HepG2 (cell line): ENCODE results near the gene MDH2. TPM values are rescaled to one million over a fixed set of nuclear protein-coding genes. Genes with fewer than 3 reads are reported as not detected.
"Not testable (repeated sequence)": the region's sequence is repeated elsewhere in the genome, so short reads cannot be mapped to it uniquely, and the experiment has no call there.

Experiments
- ADNP ChIP-seq: sonication (generic); formaldehyde crosslinking; IDR thresholded peaks from 2 replicates; pipeline ENCODE4 v1.4.0; 2020; ENCODE audit warnings: missing genetic modification reagents
- AHR ChIP-seq: IDR thresholded peaks from 2 replicates; pipeline ENCODE4 v1.6.1; 2018; ENCODE audit warnings: missing genetic modification reagents, missing compliant biosample characterization
- BHLHE40 ChIP-seq: IDR thresholded peaks from 2 replicates; pipeline ENCODE4 v1.6.1; 2011; ENCODE audit warnings: low read length, improper control_type of control experiment
- CREB1 ChIP-seq, 2 experiments: fragments of 450-650 bp in 1 of 2; IDR thresholded peaks; 2 replicates each; pipeline ENCODE4 v1.6.1; 2016 to 2017; ENCODE audit warnings: control low read depth in 1 of 2, mild to moderate bottlenecking in 1 of 2, missing compliant biosample characterization in 1 of 2, missing genetic modification characterization in 1 of 2
- ELF3 ChIP-seq: IDR thresholded peaks from 2 replicates; pipeline ENCODE4 v1.6.1; 2016; ENCODE audit warnings: missing genetic modification reagents, missing compliant biosample characterization
- GATAD2A ChIP-seq: IDR thresholded peaks from 2 replicates; pipeline ENCODE4 v1.6.1; 2016
- GFI1 ChIP-seq: sonication (generic); formaldehyde crosslinking; IDR thresholded peaks from 2 replicates; pipeline ENCODE4 v1.5.0; 2020; ENCODE audit warnings: missing genetic modification reagents, mild to moderate bottlenecking, borderline replicate concordance
- HOXA3 ChIP-seq: sonication (generic); formaldehyde crosslinking; IDR thresholded peaks from 2 replicates; pipeline ENCODE4 v1.5.0; 2020; ENCODE audit warnings: missing genetic modification reagents
- IRF2 ChIP-seq: IDR thresholded peaks from 2 replicates; pipeline ENCODE4 v1.6.1; 2018; ENCODE audit warnings: missing genetic modification reagents, missing compliant biosample characterization
- KDM1A ChIP-seq: IDR thresholded peaks from 2 replicates; pipeline ENCODE4 v1.6.1; 2016; ENCODE audit warnings: missing compliant biosample characterization
- KDM5B ChIP-seq: sonication (generic); formaldehyde crosslinking; IDR thresholded peaks from 2 replicates; pipeline ENCODE4 v1.4.0; 2020; ENCODE audit warnings: missing genetic modification reagents, mild to moderate bottlenecking, borderline replicate concordance
- MBD4 ChIP-seq: IDR thresholded peaks from 2 replicates; pipeline ENCODE4 v1.6.1; 2012; ENCODE audit warnings: low read length, inconsistent platforms, borderline replicate concordance
- MIER2 ChIP-seq: IDR thresholded peaks from 2 replicates; pipeline ENCODE4 v1.6.1; 2016; ENCODE audit warnings: missing biosample characterization, missing genetic modification reagents
- NCOA2 ChIP-seq: sonication (generic); formaldehyde crosslinking; IDR thresholded peaks from 2 replicates; pipeline ENCODE4 v1.8.0; 2022; ENCODE audit warnings: inconsistent platforms
- SALL1 ChIP-seq: sonication (generic); formaldehyde crosslinking; IDR thresholded peaks from 2 replicates; pipeline ENCODE4 v1.8.0; 2022; ENCODE audit warnings: mild to moderate bottlenecking, missing genetic modification reagents
- SAP130 ChIP-seq: IDR thresholded peaks from 2 replicates; pipeline ENCODE4 v1.6.1; 2016; ENCODE audit warnings: low read depth
- TCF7 ChIP-seq: sonication (generic); IDR thresholded peaks from 2 replicates; pipeline ENCODE4 v1.6.1; 2016; ENCODE audit warnings: antibody characterized with exemption, low read depth
- TEAD3 ChIP-seq: optimal IDR thresholded peaks from 2 replicates; pipeline ENCODE3; 2016; ENCODE audit warnings: borderline replicate concordance
- THAP11 ChIP-seq: IDR thresholded peaks from 2 replicates; pipeline ENCODE4 v1.6.1; 2016; ENCODE audit warnings: missing biosample characterization, missing genetic modification reagents
- ZBTB38 ChIP-seq: sonication (generic); formaldehyde crosslinking; IDR thresholded peaks from 2 replicates; pipeline ENCODE4 v1.5.1; 2020; ENCODE audit warnings: mild to moderate bottlenecking, missing genetic modification reagents
- ZNF605 ChIP-seq: sonication (generic); formaldehyde crosslinking; IDR thresholded peaks from 2 replicates; pipeline ENCODE4 v1.8.0; 2022; ENCODE audit warnings: mild to moderate bottlenecking, missing genetic modification reagents
- ZNF710 ChIP-seq: sonication (generic); formaldehyde crosslinking; IDR thresholded peaks from 2 replicates; pipeline ENCODE4 v1.5.0; 2020; ENCODE audit warnings: mild to moderate bottlenecking, missing genetic modification reagents, borderline replicate concordance
- polyA plus RNA-seq, 8 experiments: library from polyadenylated mRNA; depleted of rRNA in 3 of 8; stranded (reverse) in 7 of 8; unstranded in 1 of 8; fragments of >200 nt; fragmentation: Illumina TruSeq in 4 of 8; extraction: Trizol in 4 of 8; gene quantifications; 2 replicates each; pipeline versions ENCODE4 v1.2.1 to v1.2.3, GENCODE V29; 2011 to 2016; ENCODE audit warnings: low read depth in 4 of 8, missing spikeins in 1 of 8, mixed read lengths in 1 of 8; ENCODE audit not compliant: insufficient read depth in 1 of 8
- total RNA-seq, 5 experiments: library from RNA; depleted of rRNA; stranded (reverse); fragments of >200 nt; fragmentation: Illumina TruSeq; extraction: Trizol; gene quantifications; 2 replicates each; pipeline ENCODE4 v1.2.3, GENCODE V29; 2016; ENCODE audit warnings: low read depth in 1 of 5
- TF ChIP-seq, protein P1 (sequence below): IDR thresholded peaks from 2 replicates; pipeline ENCODE4 v1.4.0; 2020; ENCODE audit warnings: mild to moderate bottlenecking, missing genetic modification reagents

The MDH2 gene
- total and polyA plus RNA-seq, 2 of the 13 experiments (the other 11 are each of a cell fraction or from before 2014, with no cell fraction given): 81.4 to 90.3 TPM

DNA sequence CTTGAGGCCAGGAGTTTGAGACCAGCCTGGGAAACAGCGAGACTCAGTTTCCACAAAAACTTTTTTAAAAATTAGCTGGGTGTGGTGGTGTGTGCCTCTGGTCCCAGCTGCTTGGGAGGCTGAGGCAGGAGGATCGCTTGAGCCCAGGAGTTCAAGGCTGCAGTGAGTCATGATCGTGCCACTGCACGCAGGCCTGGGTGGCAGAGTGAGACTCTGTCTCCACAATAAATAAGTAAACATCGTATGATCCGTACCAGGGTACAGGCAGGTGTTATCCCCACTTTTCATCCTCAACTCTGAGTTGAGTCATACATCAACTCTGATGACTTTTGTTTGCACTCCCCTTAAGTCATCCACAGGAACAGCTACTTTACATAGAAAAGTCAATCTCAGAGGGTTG is 58.2 kb downstream of the MDH2 start (continued):
- TF ChIP-seq ZNF710 (CRISPR knock-in tag): 0 out of 2 replicates have a peak, but pooled peaks have one; percentile 28
- peak; percentile 26; the same call in 1 of the 2 replicates for TF ChIP-seq NCOA2 (CRISPR knock-in tag)
- 0 out of 2 replicates have a peak, but pooled peaks have one; percentile 31 for TF ChIP-seq ZNF605 (CRISPR knock-in tag)
- peak; percentile 45 for TF ChIP-seq GFI1 (CRISPR knock-in tag)
- 0 out of 2 replicates have a peak, but pooled peaks have one; percentile 34 for TF ChIP-seq TCF7
- TF ChIP-seq IRF2 (CRISPR knock-in tag): 0 out of 2 replicates have a peak, but pooled peaks have one; percentile 44
- peak; percentile 63; the same call in 1 of the 2 replicates for TF ChIP-seq ZBTB38 (CRISPR knock-in tag)
- peak; percentile 47; the same call in 1 of the 2 replicates for TF ChIP-seq MBD4
- TF ChIP-seq KDM1A (CRISPR knock-in tag): peak; percentile 72; the same call in 1 of the 2 replicates
- TF ChIP-seq AHR (CRISPR knock-in tag): peak; percentile 57; the same call in 1 of the 2 replicates
- TF ChIP-seq HOXA3: peak; percentile 50; the same call in 1 of the 2 replicates
- TF ChIP-seq BHLHE40: peak; percentile 37; the same call in 1 of the 2 replicates
- peak; percentile 85 for TF ChIP-seq SALL1 (CRISPR knock-in tag)
- TF ChIP-seq THAP11 (CRISPR knock-in tag): peak; percentile 51
- peak; percentile 46 for TF ChIP-seq TEAD3 (CRISPR knock-in tag)
- 0 out of 2 replicates have a peak, but pooled peaks have one; percentile 15 for TF ChIP-seq MIER2 (CRISPR knock-in tag)
- peak; percentile 33; the same call in 1 of the 2 replicates for TF ChIP-seq CREB1 (IDR thresholded peaks at IDR 0.05)
- not testable (repeated sequence) for TF ChIP-seq CREB1 (CRISPR knock-in tag; IDR thresholded peaks at IDR 0.05)
- peak; percentile 89 for TF ChIP-seq SAP130 (CRISPR knock-in tag)
- TF ChIP-seq, protein P1, sequence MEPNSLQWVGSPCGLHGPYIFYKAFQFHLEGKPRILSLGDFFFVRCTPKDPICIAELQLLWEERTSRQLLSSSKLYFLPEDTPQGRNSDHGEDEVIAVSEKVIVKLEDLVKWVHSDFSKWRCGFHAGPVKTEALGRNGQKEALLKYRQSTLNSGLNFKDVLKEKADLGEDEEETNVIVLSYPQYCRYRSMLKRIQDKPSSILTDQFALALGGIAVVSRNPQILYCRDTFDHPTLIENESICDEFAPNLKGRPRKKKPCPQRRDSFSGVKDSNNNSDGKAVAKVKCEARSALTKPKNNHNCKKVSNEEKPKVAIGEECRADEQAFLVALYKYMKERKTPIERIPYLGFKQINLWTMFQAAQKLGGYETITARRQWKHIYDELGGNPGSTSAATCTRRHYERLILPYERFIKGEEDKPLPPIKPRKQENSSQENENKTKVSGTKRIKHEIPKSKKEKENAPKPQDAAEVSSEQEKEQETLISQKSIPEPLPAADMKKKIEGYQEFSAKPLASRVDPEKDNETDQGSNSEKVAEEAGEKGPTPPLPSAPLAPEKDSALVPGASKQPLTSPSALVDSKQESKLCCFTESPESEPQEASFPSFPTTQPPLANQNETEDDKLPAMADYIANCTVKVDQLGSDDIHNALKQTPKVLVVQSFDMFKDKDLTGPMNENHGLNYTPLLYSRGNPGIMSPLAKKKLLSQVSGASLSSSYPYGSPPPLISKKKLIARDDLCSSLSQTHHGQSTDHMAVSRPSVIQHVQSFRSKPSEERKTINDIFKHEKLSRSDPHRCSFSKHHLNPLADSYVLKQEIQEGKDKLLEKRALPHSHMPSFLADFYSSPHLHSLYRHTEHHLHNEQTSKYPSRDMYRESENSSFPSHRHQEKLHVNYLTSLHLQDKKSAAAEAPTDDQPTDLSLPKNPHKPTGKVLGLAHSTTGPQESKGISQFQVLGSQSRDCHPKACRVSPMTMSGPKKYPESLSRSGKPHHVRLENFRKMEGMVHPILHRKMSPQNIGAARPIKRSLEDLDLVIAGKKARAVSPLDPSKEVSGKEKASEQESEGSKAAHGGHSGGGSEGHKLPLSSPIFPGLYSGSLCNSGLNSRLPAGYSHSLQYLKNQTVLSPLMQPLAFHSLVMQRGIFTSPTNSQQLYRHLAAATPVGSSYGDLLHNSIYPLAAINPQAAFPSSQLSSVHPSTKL (CRISPR knock-in tag): peak; percentile 75
- TF ChIP-seq KDM5B (CRISPR knock-in tag): 0 out of 2 replicates have a peak, but pooled peaks have one; percentile 33
- TF ChIP-seq GATAD2A (CRISPR knock-in tag): peak; percentile 68
- TF ChIP-seq ELF3 (CRISPR knock-in tag): 0 out of 2 replicates have a peak, but pooled peaks have one; percentile 7
- peak; percentile 79 for TF ChIP-seq ADNP (CRISPR knock-in tag)
